ENCODE data around the gene VPS26A.

DNA sequence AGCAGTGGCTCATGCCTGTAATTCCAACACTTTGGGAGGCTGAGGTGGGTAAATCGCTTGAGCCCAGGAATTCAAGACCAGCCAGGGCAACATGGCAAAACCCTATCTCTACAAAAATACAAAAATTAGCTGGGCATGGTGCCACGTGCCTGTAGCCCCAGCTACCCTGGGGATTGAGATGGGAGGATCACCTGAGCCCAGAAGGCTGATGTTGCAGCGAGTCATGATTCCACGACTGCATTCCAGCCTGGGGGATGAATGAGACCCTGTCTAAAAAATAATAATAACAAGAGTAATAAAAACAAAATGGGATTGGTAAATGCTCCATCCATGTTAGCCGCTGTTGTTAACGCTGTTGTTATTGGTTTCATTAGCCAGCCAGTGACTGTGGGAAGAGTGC, 94.9 kb downstream of the VPS26A start:
- TF ChIP-seq POLR2A (IDR thresholded peaks at IDR 0.05; ENCODE audit: low read depth): no peak
- TF ChIP-seq, protein P1, sequence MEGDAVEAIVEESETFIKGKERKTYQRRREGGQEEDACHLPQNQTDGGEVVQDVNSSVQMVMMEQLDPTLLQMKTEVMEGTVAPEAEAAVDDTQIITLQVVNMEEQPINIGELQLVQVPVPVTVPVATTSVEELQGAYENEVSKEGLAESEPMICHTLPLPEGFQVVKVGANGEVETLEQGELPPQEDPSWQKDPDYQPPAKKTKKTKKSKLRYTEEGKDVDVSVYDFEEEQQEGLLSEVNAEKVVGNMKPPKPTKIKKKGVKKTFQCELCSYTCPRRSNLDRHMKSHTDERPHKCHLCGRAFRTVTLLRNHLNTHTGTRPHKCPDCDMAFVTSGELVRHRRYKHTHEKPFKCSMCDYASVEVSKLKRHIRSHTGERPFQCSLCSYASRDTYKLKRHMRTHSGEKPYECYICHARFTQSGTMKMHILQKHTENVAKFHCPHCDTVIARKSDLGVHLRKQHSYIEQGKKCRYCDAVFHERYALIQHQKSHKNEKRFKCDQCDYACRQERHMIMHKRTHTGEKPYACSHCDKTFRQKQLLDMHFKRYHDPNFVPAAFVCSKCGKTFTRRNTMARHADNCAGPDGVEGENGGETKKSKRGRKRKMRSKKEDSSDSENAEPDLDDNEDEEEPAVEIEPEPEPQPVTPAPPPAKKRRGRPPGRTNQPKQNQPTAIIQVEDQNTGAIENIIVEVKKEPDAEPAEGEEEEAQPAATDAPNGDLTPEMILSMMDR (IDR thresholded peaks at IDR 0.05): no peak

All from esophagus muscularis mucosa (tissue), 3 donors.